Loucy (cell line): ENCODE data around the gene LGR5.

Source experiments
- H2AFZ ChIP-seq: fragments of 200-600 bp; sonication (generic); 2 replicates; pipeline ENCODE4 v1.6.0; 2016; ENCODE audit warnings: antibody characterized with exemption, mild to moderate bottlenecking, low read length, moderate library complexity
- H3F3A ChIP-seq: fragments of 200-600 bp; 2 replicates; pipeline ENCODE4 v1.6.0; 2016; ENCODE audit warnings: antibody characterized with exemption, low read depth, mild to moderate bottlenecking
- H3K27me3 ChIP-seq: fragments of 200-600 bp; sonication (generic); 2 replicates; pipeline ENCODE4 v1.6.1; 2014; ENCODE audit warnings: low read length, mild to moderate bottlenecking; ENCODE audit not compliant: insufficient read depth, poor library complexity, severe bottlenecking
- H3K36me3 ChIP-seq: fragments of 200-600 bp; sonication (generic); 2 replicates; pipeline ENCODE4 v1.6.1; 2016; ENCODE audit warnings: low read length; ENCODE audit not compliant: insufficient read depth
- H3K4me1 ChIP-seq: fragments of 200-600 bp; sonication (generic); 2 replicates; pipeline ENCODE4 v1.5.1; 2014; ENCODE audit warnings: low read length, mild to moderate bottlenecking; ENCODE audit not compliant: insufficient read depth, poor library complexity, severe bottlenecking
- H3K4me2 ChIP-seq: fragments of 200-600 bp; sonication (generic); 2 replicates; pipeline ENCODE4 v1.6.0; 2014; ENCODE audit warnings: antibody characterized with exemption, low read length, low read depth, mild to moderate bottlenecking; ENCODE audit not compliant: poor library complexity, severe bottlenecking
- H3K4me3 ChIP-seq: fragments of 200-600 bp; sonication (generic); 2 replicates; pipeline ENCODE4 v1.5.1; 2014; ENCODE audit warnings: low read length, mild to moderate bottlenecking, mixed read lengths; ENCODE audit not compliant: poor library complexity, severe bottlenecking
- H3K79me2 ChIP-seq: fragments of 200-600 bp; sonication (generic); 2 replicates; pipeline ENCODE4 v1.6.1; 2014; ENCODE audit warnings: low read length; ENCODE audit not compliant: insufficient read depth
- H3K9ac ChIP-seq: fragments of 200-600 bp; sonication (generic); 2 replicates; pipeline ENCODE4 v1.6.0; 2014; ENCODE audit warnings: mild to moderate bottlenecking, low read depth, low read length, moderate library complexity; ENCODE audit not compliant: poor library complexity, severe bottlenecking
- H3K9me2 ChIP-seq: fragments of 200-600 bp; sonication (generic); replicated peaks from 2 replicates; pipeline ENCODE4 v1.6.1; 2016; ENCODE audit warnings: low read depth, low read length, mixed read lengths
- H3K9me3 ChIP-seq: fragments of 200-600 bp; sonication (generic); 2 replicates; pipeline ENCODE4 v1.6.1; 2014; ENCODE audit warnings: mild to moderate bottlenecking, antibody characterized with exemption, low read length, low read depth; ENCODE audit not compliant: insufficient read depth
- H4K20me1 ChIP-seq: fragments of 200-600 bp; sonication (generic); 2 replicates; pipeline ENCODE4 v1.6.0; 2014; ENCODE audit warnings: antibody characterized with exemption, low read length, mild to moderate bottlenecking; ENCODE audit not compliant: insufficient read depth, poor library complexity, severe bottlenecking
- EZH2phosphoT487 ChIP-seq: fragments of 200-600 bp; IDR thresholded peaks from 2 replicates; pipeline ENCODE4 v1.6.1; 2018; ENCODE audit warnings: antibody characterized with exemption, mild to moderate bottlenecking, moderate library complexity, borderline replicate concordance
- TF ChIP-seq, protein P1 (sequence below): fragments of 200-600 bp; sonication (generic); conservative IDR thresholded peaks from 2 replicates; pipeline ENCODE4 v1.5.1; 2014; ENCODE audit warnings: mild to moderate bottlenecking, antibody characterized with exemption, low read length

Gene LGR5

DNA sequence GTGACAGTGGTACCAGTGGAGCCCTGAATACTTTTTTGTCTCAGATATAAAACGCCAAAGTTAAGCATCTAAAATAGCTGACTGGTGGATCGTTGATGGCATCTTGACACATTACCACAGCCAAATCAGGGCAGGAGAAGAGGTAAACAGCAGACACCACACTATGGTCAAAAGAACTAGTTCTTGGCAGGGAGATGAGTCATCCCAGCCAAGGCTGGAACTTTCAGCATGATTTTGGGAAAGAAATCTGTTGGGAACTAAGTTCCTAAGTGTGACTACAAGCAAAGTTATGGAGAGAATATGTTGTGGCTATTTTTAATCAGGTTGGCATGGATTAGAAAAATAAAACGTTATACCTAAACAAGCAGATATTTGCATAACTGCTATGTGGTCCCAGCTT lies 36.9 kb downstream of the LGR5 start:
- H4K20me1 ChIP-seq = no peaks in the 10 kb centered on the region
- no peaks in the 10 kb centered on the region for H3K79me2 ChIP-seq
- no peaks in the 10 kb centered on the region for H3K9me3 ChIP-seq

DNA sequence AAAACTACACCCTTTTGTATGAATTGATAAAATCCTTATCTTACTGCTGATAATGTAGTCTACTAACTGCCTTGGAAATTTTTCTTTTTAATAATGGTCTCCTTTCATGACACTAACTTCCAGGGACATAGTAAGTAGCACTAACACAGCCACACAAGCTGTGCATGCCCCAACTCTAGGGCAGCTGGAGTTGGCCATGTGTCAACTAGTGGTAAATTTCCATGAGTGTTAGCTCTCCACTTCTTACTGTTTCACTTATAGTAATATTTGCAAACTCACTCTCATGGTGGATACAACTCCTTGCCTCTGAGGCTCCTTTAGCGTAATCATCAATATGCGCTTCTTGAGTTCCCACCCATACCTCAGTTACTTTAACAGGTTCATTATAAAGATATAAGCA lies 38.0 kb downstream of the LGR5 start:
- TF ChIP-seq EZH2phosphoT487 = no peak
- TF ChIP-seq, protein P1, sequence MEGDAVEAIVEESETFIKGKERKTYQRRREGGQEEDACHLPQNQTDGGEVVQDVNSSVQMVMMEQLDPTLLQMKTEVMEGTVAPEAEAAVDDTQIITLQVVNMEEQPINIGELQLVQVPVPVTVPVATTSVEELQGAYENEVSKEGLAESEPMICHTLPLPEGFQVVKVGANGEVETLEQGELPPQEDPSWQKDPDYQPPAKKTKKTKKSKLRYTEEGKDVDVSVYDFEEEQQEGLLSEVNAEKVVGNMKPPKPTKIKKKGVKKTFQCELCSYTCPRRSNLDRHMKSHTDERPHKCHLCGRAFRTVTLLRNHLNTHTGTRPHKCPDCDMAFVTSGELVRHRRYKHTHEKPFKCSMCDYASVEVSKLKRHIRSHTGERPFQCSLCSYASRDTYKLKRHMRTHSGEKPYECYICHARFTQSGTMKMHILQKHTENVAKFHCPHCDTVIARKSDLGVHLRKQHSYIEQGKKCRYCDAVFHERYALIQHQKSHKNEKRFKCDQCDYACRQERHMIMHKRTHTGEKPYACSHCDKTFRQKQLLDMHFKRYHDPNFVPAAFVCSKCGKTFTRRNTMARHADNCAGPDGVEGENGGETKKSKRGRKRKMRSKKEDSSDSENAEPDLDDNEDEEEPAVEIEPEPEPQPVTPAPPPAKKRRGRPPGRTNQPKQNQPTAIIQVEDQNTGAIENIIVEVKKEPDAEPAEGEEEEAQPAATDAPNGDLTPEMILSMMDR = no peak
- H3K27me3 ChIP-seq = no peaks in the 10 kb centered on the region
- H2AFZ ChIP-seq = no peak overlapping the region
- no peaks in the 10 kb centered on the region for H4K20me1 ChIP-seq
- no peak overlapping the region for H3K4me3 ChIP-seq
- H3K9me3 ChIP-seq = no peaks in the 10 kb centered on the region
- no peaks in the 10 kb centered on the region for H3K79me2 ChIP-seq
- no peaks in the 10 kb centered on the region for H3K36me3 ChIP-seq
- H3F3A ChIP-seq = no peaks in the 10 kb centered on the region
- H3K9me2 ChIP-seq = no peaks in the 10 kb centered on the region
- no peak overlapping the region for H3K4me2 ChIP-seq
- no peak overlapping the region for H3K9ac ChIP-seq
- no peaks in the 10 kb centered on the region for H3K4me1 ChIP-seq

More for the DNA sequence above, 36.9 kb downstream of the LGR5 start:
- Histone ChIP-seq H2AFZ (no peak overlapping the region), H3F3A (no peaks in the 10 kb centered on the region), H3K4me1 (no peaks in the 10 kb centered on the region), H3K36me3 (no peaks in the 10 kb centered on the region), H3K4me3 (no peak overlapping the region), H3K9ac (no peak overlapping the region), H3K4me2 (no peak overlapping the region), H3K9me2 (no peaks in the 10 kb centered on the region), H3K27me3 (no peaks in the 10 kb centered on the region)
- TF ChIP-seq, protein P1 = no peak
- TF ChIP-seq EZH2phosphoT487 = no peak

DNA sequence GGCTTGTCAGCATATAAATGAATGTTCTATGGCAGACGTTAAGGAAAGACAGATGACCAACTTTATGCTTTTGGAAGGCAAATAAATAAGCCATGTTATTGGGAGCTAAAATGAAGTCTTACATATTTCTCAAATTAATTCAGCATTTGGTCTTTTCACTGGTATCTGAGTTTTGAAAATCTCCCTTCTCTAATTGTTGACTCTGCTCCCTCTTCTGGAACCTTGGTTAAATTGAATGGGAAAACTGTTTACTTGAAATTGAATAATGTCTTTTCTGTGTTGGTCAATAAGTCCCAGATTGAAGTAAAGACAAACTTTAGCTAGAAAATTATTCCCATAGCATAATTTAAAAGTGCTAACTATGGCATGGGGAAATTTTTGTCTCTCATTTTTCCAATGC lies 38.7 kb downstream of the LGR5 start:
- Histone ChIP-seq H3F3A (no peaks in the 10 kb centered on the region), H2AFZ (no peak overlapping the region), H4K20me1 (no peaks in the 10 kb centered on the region), H3K4me1 (no peaks in the 10 kb centered on the region), H3K79me2 (no peaks in the 10 kb centered on the region), H3K36me3 (no peaks in the 10 kb centered on the region), H3K9ac (no peak overlapping the region), H3K4me3 (no peak overlapping the region), H3K27me3 (no peaks in the 10 kb centered on the region), H3K4me2 (no peak overlapping the region), H3K9me2 (no peaks in the 10 kb centered on the region), H3K9me3 (no peaks in the 10 kb centered on the region)
- TF ChIP-seq, protein P1 = no peak
- TF ChIP-seq EZH2phosphoT487 = no peak
